H1 (cell line): ENCODE measurements around the gene MGAT5B.

ENCODE experiments used
- ATF2 ChIP-seq: IDR thresholded peaks from 2 replicates; pipeline ENCODE4 v1.6.1; 2012; ENCODE audit warnings: low read length, inconsistent platforms
- CBX5 ChIP-seq: fragments of 300-800, 300-1000 bp; sonication (generic); IDR thresholded peaks from 2 replicates; pipeline ENCODE4 v1.7.1; 2016; ENCODE audit warnings: antibody characterized with exemption, low read length, low read depth
- CTCF ChIP-seq, 3 experiments: IDR thresholded peaks; 1 replicate in 2 of 3; 2 replicates in 1 of 3; pipeline versions ENCODE4 v1.5.1 to v1.6.1; 2011; ENCODE audit warnings: low read length in 3 of 3, mild to moderate bottlenecking in 3 of 3, inconsistent platforms in 2 of 3, low read depth in 1 of 3, moderate library complexity in 1 of 3; ENCODE audit not compliant: insufficient read depth in 1 of 3; ENCODE audit errors: control extremely low read depth in 1 of 3
- EZH2 ChIP-seq: fragments of 200-600 bp; sonication (generic); IDR thresholded peaks from 2 replicates; pipeline ENCODE4 v1.7.1; 2012; ENCODE audit warnings: low read depth, mild to moderate bottlenecking, moderate library complexity, low read length, inconsistent platforms; ENCODE audit not compliant: severe bottlenecking
- HDAC6 ChIP-seq: IDR thresholded peaks from one replicate; pipeline ENCODE4 v1.7.1; 2012; ENCODE audit warnings: low read depth, mild to moderate bottlenecking, inconsistent platforms, low read length, moderate library complexity
- JUN ChIP-seq: IDR thresholded peaks from 2 replicates; pipeline ENCODE4 v1.6.1; 2011; ENCODE audit warnings: low read depth, mild to moderate bottlenecking, improper control_type of control experiment, low read length
- JUND ChIP-seq: IDR thresholded peaks from 2 replicates; pipeline ENCODE4 v1.6.1; 2011; ENCODE audit warnings: mild to moderate bottlenecking, improper control_type of control experiment, low read length
- POLR2A ChIP-seq, 2 experiments: IDR thresholded peaks; 1 replicate in 1 of 2; 2 replicates in 1 of 2; pipeline ENCODE4 v1.6.1; 2011; ENCODE audit warnings: low read depth in 2 of 2, low read length in 2 of 2, mild to moderate bottlenecking in 2 of 2; ENCODE audit errors: control extremely low read depth in 1 of 2
- POLR2AphosphoS5 ChIP-seq: IDR thresholded peaks from 2 replicates; pipeline ENCODE4 v1.6.1; 2011; ENCODE audit warnings: low read depth, low read length
- SIN3A ChIP-seq, 2 experiments: IDR thresholded peaks in 1 of 2; conservative IDR thresholded peaks in 1 of 2; 2 replicates each; pipeline ENCODE4 v1.6.1; 2011 to 2012; ENCODE audit warnings: low read length in 2 of 2, improper control_type of control experiment in 1 of 2, low read depth in 1 of 2, mild to moderate bottlenecking in 1 of 2
- SP4 ChIP-seq: IDR thresholded peaks from 2 replicates; pipeline ENCODE4 v1.6.1; 2012; ENCODE audit warnings: low read length, inconsistent platforms
- TAF1 ChIP-seq: IDR thresholded peaks from 2 replicates; pipeline ENCODE4 v1.6.1; 2011; ENCODE audit warnings: mild to moderate bottlenecking, low read depth, low read length
- TEAD4 ChIP-seq: IDR thresholded peaks from 2 replicates; pipeline ENCODE4 v1.6.1; 2012; ENCODE audit warnings: low read depth, low read length, inconsistent platforms, mixed read lengths
- YY1 ChIP-seq: IDR thresholded peaks from 2 replicates; pipeline ENCODE4 v1.6.1; 2011; ENCODE audit warnings: low read depth, mild to moderate bottlenecking, low read length

- no peak for TF ChIP-seq CTCF (IDR thresholded peaks at IDR 0.05; ENCODE audit: control extremely low read depth in 1 of 3, insufficient read depth in 1 of 3, low read depth in 1 of 3, low read length in 3 of 3)
- no peak for TF ChIP-seq POLR2AphosphoS5
- no peak for TF ChIP-seq SIN3A (conservative IDR thresholded peaks at IDR 0.05 in 1 of 2, IDR thresholded peaks at IDR 0.05 in 1 of 2; ENCODE audit: low read depth in 1 of 2, low read length in 2 of 2)
- no peak for TF ChIP-seq SP4
- no peak for TF ChIP-seq CBX5
- no peak for TF ChIP-seq ATF2
- no peak for TF ChIP-seq JUND
- no peak for TF ChIP-seq TAF1
- TF ChIP-seq POLR2A (IDR thresholded peaks at IDR 0.05; ENCODE audit: control extremely low read depth in 1 of 2, low read depth in 2 of 2, low read length in 2 of 2), result no peak
- no peak for TF ChIP-seq JUN
- TF ChIP-seq YY1, result no peak
- TF ChIP-seq HDAC6, result no peak
- TF ChIP-seq TEAD4, result no peak
- no peak for TF ChIP-seq EZH2
Measured at GRCh38 chr17:76930107-76930506, 61.9 kb downstream of the MGAT5B start.
